ENCODE data around the gene USH1C. TPM values are rescaled to one million over a fixed set of nuclear protein-coding genes. Genes with fewer than 3 reads are reported as not detected.

USH1C gene
- polyA plus RNA-seq, 3 donors: not detected

- Histone ChIP-seq H4K20me1 (ENCODE audit: insufficient read depth, low read length) (no peaks in the 10 kb centered on the region), H3K4me1 (ENCODE audit: control insufficient read depth in 1 of 2, insufficient read depth in 2 of 2, low read length in 2 of 2) (no peaks in the 10 kb centered on the region), H3K27ac (ENCODE audit: low read depth in 1 of 2, low read length in 2 of 2) (no peak overlapping the region), H3K4me2 (replicated peaks; ENCODE audit: extremely low read depth, low read length, poor library complexity, severe bottlenecking) (no peak overlapping the region), H3K9me3 (replicated peaks in 1 of 2; ENCODE audit: control insufficient read depth in 1 of 2, insufficient read depth in 1 of 2, low read length in 2 of 2) (no peaks in the 10 kb centered on the region), H3K79me2 (ENCODE audit: insufficient read depth, low read length) (no peaks in the 10 kb centered on the region), H2AFZ (ENCODE audit: insufficient read depth, low read depth, low read length, poor library complexity, severe bottlenecking) (no peak overlapping the region), H3K4me3 (replicated peaks in 1 of 3; ENCODE audit: low read depth in 2 of 3, low read length in 3 of 3) (no peak overlapping the region), H3K27me3 (ENCODE audit: control insufficient read depth in 2 of 2, insufficient read depth in 2 of 2, low read length in 2 of 2) (no peaks in the 10 kb centered on the region), H3K36me3 (replicated peaks in 1 of 2; ENCODE audit: control insufficient read depth in 1 of 2, insufficient read depth in 2 of 2, low read length in 2 of 2) (no peaks in the 10 kb centered on the region), H3K9ac (ENCODE audit: insufficient read depth, low read length, poor library complexity, severe bottlenecking) (no peak overlapping the region)
- 95% methylated on average over 5 of the region's 7 CpGs for WGBS (ENCODE audit: insufficient coverage)
- Mint-ChIP-seq H3K27me3 (ENCODE audit: low read depth in 3 of 3) (peaks cover 3 to 9% (median 3%) of the 10 kb centered on the region in 3 donors), H3K36me3 (no peaks in the 10 kb centered on the region), H3K27ac (no peak overlapping the region), H3K4me3 (no peak overlapping the region), H3K4me1 (no peaks in the 10 kb centered on the region), H3K9me3 (peaks cover 0 to 2% (median 0%) of the 10 kb centered on the region in 7 donors)
- TF ChIP-seq CTCF (IDR thresholded peaks at IDR 0.05): no peak
- DNase-seq: no peak
- intact Hi-C loops (cut with micrococcal nuclease): no loop called here
Measured at GRCh38 chr11:17516551-17517150, 27.6 kb downstream of the USH1C start.

GRCh38 chr11:17515443-17516176 is 28.6 kb downstream of the USH1C start:
- Mint-ChIP-seq H3K4me1 (no peaks in the 10 kb centered on the region), H3K9me3 (no peaks in the 10 kb centered on the region), H3K4me3 (no peak overlapping the region), H3K27me3 (ENCODE audit: low read depth in 3 of 3) (peaks cover 2 to 9% (median 3%) of the 10 kb centered on the region in 3 donors), H3K27ac (no peak overlapping the region), H3K36me3 (no peaks in the 10 kb centered on the region)
- no peak for TF ChIP-seq CTCF (IDR thresholded peaks at IDR 0.05)
- no peaks in the 10 kb centered on the region for H4K20me1 ChIP-seq (ENCODE audit: insufficient read depth, low read length)
- H3K4me1 ChIP-seq (ENCODE audit: control insufficient read depth in 1 of 2, insufficient read depth in 2 of 2, low read length in 2 of 2): no peaks in the 10 kb centered on the region
- H3K4me3 ChIP-seq (replicated peaks in 1 of 3; ENCODE audit: low read depth in 2 of 3, low read length in 3 of 3): no peak overlapping the region
- no peak for DNase-seq
- no peak overlapping the region for H3K4me2 ChIP-seq (replicated peaks; ENCODE audit: extremely low read depth, low read length, poor library complexity, severe bottlenecking)
- no peak overlapping the region for H3K9ac ChIP-seq (ENCODE audit: insufficient read depth, low read length, poor library complexity, severe bottlenecking)
- H3K9me3 ChIP-seq (replicated peaks in 1 of 2; ENCODE audit: control insufficient read depth in 1 of 2, insufficient read depth in 1 of 2, low read length in 2 of 2): no peaks in the 10 kb centered on the region
- no peak overlapping the region for H2AFZ ChIP-seq (ENCODE audit: insufficient read depth, low read depth, low read length, poor library complexity, severe bottlenecking)
- intact Hi-C loops (cut with micrococcal nuclease): no loop called here
- no peak overlapping the region for H3K27ac ChIP-seq (ENCODE audit: low read depth in 1 of 2, low read length in 2 of 2)
- WGBS (ENCODE audit: insufficient coverage): 93% methylated on average over 3 of the region's 5 CpGs
- no peaks in the 10 kb centered on the region for H3K36me3 ChIP-seq (replicated peaks in 1 of 2; ENCODE audit: control insufficient read depth in 1 of 2, insufficient read depth in 2 of 2, low read length in 2 of 2)
- no peaks in the 10 kb centered on the region for H3K27me3 ChIP-seq (ENCODE audit: control insufficient read depth in 2 of 2, insufficient read depth in 2 of 2, low read length in 2 of 2)
- no peaks in the 10 kb centered on the region for H3K79me2 ChIP-seq (ENCODE audit: insufficient read depth, low read length)

All from CD14-positive monocyte (primary cell).